ENCODE data around the gene PTGER2. TPM values are rescaled to one million over a fixed set of nuclear protein-coding genes. Genes with fewer than 3 reads are reported as not detected.

Gene PTGER2
- total and polyA plus RNA-seq, 2 of the 8 experiments (the other 6 are each of a cell fraction or from before 2014, with no cell fraction given): 1.2 TPM

- Histone ChIP-seq H3K18ac (ENCODE audit: extremely low read depth, low read length) (no peak overlapping the region), H3K4me2 (ENCODE audit: insufficient read depth in 1 of 2, low read depth in 2 of 2, low read length in 2 of 2) (no peak overlapping the region), H2AFZ (ENCODE audit: low read length) (no peak overlapping the region), H4K5ac (ENCODE audit: insufficient read length, low read depth, low read length) (no peak overlapping the region), H2BK120ac (replicated peaks; ENCODE audit: low read depth, low read length) (no peak overlapping the region), H2BK20ac (ENCODE audit: low read length) (no peak overlapping the region), H3K23ac (ENCODE audit: insufficient read length) (no peak overlapping the region), H3K79me2 (ENCODE audit: control insufficient read depth in 1 of 2, insufficient read depth in 2 of 2, low read length in 2 of 2) (no peaks in the 10 kb centered on the region), H3K9me3 (ENCODE audit: insufficient read depth in 2 of 2, low read depth in 1 of 2, low read length in 1 of 2) (no peaks in the 10 kb centered on the region), H3K27ac (ENCODE audit: low read depth, low read length) (no peak overlapping the region), H3K4ac (replicated peaks; ENCODE audit: insufficient read length, low read depth, low read length) (no peak overlapping the region), H3K4me1 (replicated peaks in 1 of 4; ENCODE audit: control insufficient read depth in 3 of 4, insufficient read depth in 4 of 4, low read length in 3 of 4) (peaks cover 0 to 2% (median 0%) of the 10 kb centered on the region in 4 experiments; a peak in 1 of 7 replicates), H3K27me3 (replicated peaks in 1 of 4; ENCODE audit: control insufficient read depth in 3 of 4, extremely low read depth in 1 of 4, insufficient read depth in 3 of 4, low read length in 3 of 4) (peaks cover 0 to 1% (median 0%) of the 10 kb centered on the region in 4 experiments; a peak in 1 of 7 replicates), H3K14ac (ENCODE audit: insufficient read length) (no peak overlapping the region), H2BK5ac (ENCODE audit: low read depth, low read length) (no peak overlapping the region), H4K91ac (replicated peaks; ENCODE audit: insufficient read length, low read length) (no peak overlapping the region), H2AK5ac (ENCODE audit: low read depth, low read length) (no peak overlapping the region), H2BK12ac (ENCODE audit: low read depth, low read length) (no peak overlapping the region), H3K9ac (replicated peaks in 1 of 4; ENCODE audit: extremely low read depth in 1 of 4, low read depth in 3 of 4, low read length in 3 of 4) (no peak overlapping the region), H3K4me3 (ENCODE audit: extremely low read depth in 1 of 4, insufficient read depth in 2 of 4, low read depth in 3 of 4, low read length in 4 of 4) (no peak overlapping the region), H4K20me1 (replicated peaks in 1 of 2; ENCODE audit: control insufficient read depth in 1 of 2, insufficient read depth in 2 of 2, low read length in 2 of 2) (no peaks in the 10 kb centered on the region), H2BK15ac (ENCODE audit: low read length) (no peak overlapping the region), H4K8ac (ENCODE audit: extremely low read depth, insufficient read depth, low read length) (no peak overlapping the region), H3K56ac (replicated peaks; ENCODE audit: insufficient read length, low read depth, low read length) (no peak overlapping the region), H3K36me3 (ENCODE audit: control insufficient read depth in 2 of 4, insufficient read depth in 4 of 4, low read length in 3 of 4) (no peaks in the 10 kb centered on the region), H3K23me2 (ENCODE audit: low read depth, low read length) (no peaks in the 10 kb centered on the region), H3K79me1 (ENCODE audit: low read depth, low read length) (no peaks in the 10 kb centered on the region)
- ChIA-PET CTCF (ENCODE audit: partially characterized antibody) (interaction anchor here (0.5 to 1.5 kb wide), 2 partner anchors 32 to 46 kb away, joined by 4 to 5 read pairs; no protein-coding TSS in a partner anchor), POLR2A (ENCODE audit: partially characterized antibody) (no interaction called here)
- TF ChIP-seq ASH2L (IDR thresholded peaks at IDR 0.05; ENCODE audit: low read length): no peak
- no peak for TF ChIP-seq BCL11A (IDR thresholded peaks at IDR 0.05; ENCODE audit: low read depth in 2 of 2, low read length in 2 of 2)
- TF ChIP-seq SRF (IDR thresholded peaks at IDR 0.05; ENCODE audit: low read depth, low read length): no peak
- no peak for TF ChIP-seq CBX5 (IDR thresholded peaks at IDR 0.05; ENCODE audit: low read depth, low read length)
- TF ChIP-seq RBBP5 (IDR thresholded peaks at IDR 0.05; ENCODE audit: borderline replicate concordance, low read depth, low read length): no peak
- TF ChIP-seq TAF7 (optimal IDR thresholded peaks at IDR 0.05; ENCODE audit: borderline replicate concordance, low read depth, low read length): no peak
- 88% methylated on average over 3 of the region's 3 CpGs; no CpG with 5 or more reads in 1 of the 2 experiments for WGBS, 2 experiments (ENCODE audit: extremely low coverage in 1 of 2, insufficient coverage in 1 of 2, insufficient read length in 1 of 2, insufficient replicate concordance in 2 of 2, low coverage in 1 of 2, low lambda C conversion rate in 2 of 2, missing lambda C conversion rate in 1 of 2)
- FAIRE-seq: no peak
- DNase-seq (ENCODE audit: low read depth in 1 of 2, low spot score in 2 of 2): no peak
These were observed 18.2 kb downstream of the PTGER2 start for GRCh38 chr14:52332269-52332668.
